Psoas muscle (tissue), 8 donors: ENCODE measurements around the gene HOXA1. TPM values are rescaled to one million over a fixed set of nuclear protein-coding genes. Genes with fewer than 3 reads are reported as not detected.

Experiments
- ATAC-seq, 4 donors: fragments of 200-7000 bp; cut with Tn5 transposase; one replicate each; pipeline ENCODE4 v1.9.1; 2020; ENCODE audit warnings: moderate library complexity in 3 of 4, mild to moderate bottlenecking in 2 of 4
- DNase-seq, 2 donors: peaks; one replicate each; pipeline ENCODE4 v3.0.0-alpha.2; 2020
- H3K27ac ChIP-seq: fragments of 200-600 bp; one replicate; pipeline ENCODE4 v1.8.0; 2022
- H3K27me3 ChIP-seq, 3 donors: fragments of 200-600 bp in 1 of 3; one replicate each; pipeline versions ENCODE4 v1.6.1 to v1.8.0; 2013 to 2022; ENCODE audit warnings: low read length in 2 of 3, mild to moderate bottlenecking in 2 of 3, moderate library complexity in 1 of 3; ENCODE audit not compliant: insufficient read depth in 3 of 3
- H3K36me3 ChIP-seq, 2 donors: fragments of 200-600 bp in 1 of 2; one replicate each; pipeline versions ENCODE4 v1.6.1 to v1.8.0; 2013 to 2022; ENCODE audit warnings: low read depth in 1 of 2, mild to moderate bottlenecking in 1 of 2, moderate library complexity in 1 of 2; ENCODE audit not compliant: insufficient read depth in 1 of 2
- H3K4me1 ChIP-seq: fragments of 200-600 bp; one replicate; pipeline ENCODE4 v1.8.0; 2022
- H3K4me3 ChIP-seq: fragments of 200-600 bp; one replicate; pipeline ENCODE4 v1.8.0; 2022; ENCODE audit warnings: mild to moderate bottlenecking
- H3K9me3 ChIP-seq: fragments of 200-600 bp; one replicate; pipeline ENCODE4 v1.8.0; 2022
- WGBS, 3 donors: extraction: QIAGEN DNeasy Blood & Tissue Kit; methylation state at CpG; one replicate each; pipeline versions ENCODE4 v1.1.6 to v1.1.7; 2013; 5-methylcytosine and 5-hydroxymethylcytosine counted together
- intact Hi-C, 2 donors: fragments of 100-400 bp; cut with DNase I; formaldehyde crosslinking; loops; one replicate each; pipeline versions ENCODE4 v1.11.0 to v1.14.2; 2022
- polyA plus RNA-seq, 3 donors: library from polyadenylated mRNA; stranded (reverse); fragments of 200-250 nt; gene quantifications; one replicate each; pipeline ENCODE4 v1.2.3, GENCODE V29; 2013
- total RNA-seq, 4 donors: library from RNA; stranded (reverse); fragmentation: NEBNext Ultra II Directional in 2 of 4; extraction: Animal tissue kit (Norgen Biotek cat#: 25700) in 2 of 4; gene quantifications; one replicate each; pipeline versions ENCODE4 v1.2.1 to v1.2.4, GENCODE V29; 2021 to 2023
- TF ChIP-seq, protein P1 (sequence below): fragments of 200-600 bp; IDR thresholded peaks from one replicate; pipeline ENCODE4 v1.8.0; 2022; ENCODE audit warnings: antibody characterized with exemption
- donor health status: healthy with polysubstance abuse.
- donor health status: DM: no; HTN: no; CAD: no; lungs with moderate emphysema.
- donor health status: Bipolar disorder and iron deficiency.
- donor health status: healthy.
- donor health status: DM: yes; HTN: yes; CAD: no.
- donor health status: DM: no; HTN: no; CAD: no.
- donor health status: DM: no; HTN: no; CAD: no.
- donor health status: DM: yes; HTN: yes; CAD: no.

Gene HOXA1
- total and polyA plus RNA-seq, 7 donors, result 0.03 to 0.22 (median 0.21) TPM; not detected in 2

DNA sequence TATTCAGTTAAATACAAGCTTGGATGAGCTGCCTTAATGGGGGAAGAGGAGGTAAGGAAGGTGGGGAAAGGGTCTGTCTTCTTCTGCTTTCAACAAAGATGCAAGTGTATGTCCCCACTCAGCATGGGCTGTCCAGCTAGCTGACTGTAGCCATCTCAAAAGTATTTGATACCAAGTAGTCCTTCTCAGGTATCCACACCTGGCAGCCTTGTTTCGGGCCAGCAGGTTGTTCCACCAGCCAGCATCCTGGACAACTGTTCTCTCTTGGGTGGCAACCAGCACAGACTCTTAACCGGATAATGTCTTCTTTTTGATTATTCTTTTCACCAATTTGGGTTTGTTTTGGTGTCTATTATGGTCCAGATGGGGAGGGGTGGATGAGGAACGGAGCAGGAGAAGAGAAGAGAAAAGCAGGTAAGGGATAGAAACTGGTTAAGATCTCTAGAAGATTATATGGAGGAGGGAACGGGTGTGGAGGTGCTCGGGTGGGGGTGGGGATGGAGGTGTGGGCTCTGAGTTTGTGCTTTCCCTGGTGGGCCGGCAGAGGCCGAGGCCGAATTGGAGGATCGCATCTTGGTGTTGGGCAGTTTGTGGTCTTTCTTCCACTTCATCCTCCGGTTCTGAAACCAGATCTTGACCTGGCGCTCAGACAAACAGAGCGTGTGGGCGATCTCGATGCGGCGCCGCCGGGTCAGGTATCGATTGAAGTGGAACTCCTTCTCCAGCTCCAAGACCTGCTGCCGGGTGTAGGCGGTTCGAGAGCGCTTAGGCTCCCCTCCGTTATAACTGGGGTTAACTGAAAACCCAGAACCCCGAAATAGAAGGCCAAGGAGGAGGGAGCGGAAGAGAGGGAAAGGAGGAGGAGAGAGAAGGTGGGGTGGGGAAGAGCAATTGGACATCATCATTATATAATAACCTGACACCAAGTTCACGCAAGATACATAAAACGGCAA lies 33.3 kb upstream of the HOXA1 start:
- DNase-seq (peak in 1 of 2 donors; percentile 52), ATAC-seq (no peak)
- peak overlapping the region; percentile 92 for H3K4me3 ChIP-seq
- intact Hi-C loops, result no loop called here
- TF ChIP-seq, protein P1, sequence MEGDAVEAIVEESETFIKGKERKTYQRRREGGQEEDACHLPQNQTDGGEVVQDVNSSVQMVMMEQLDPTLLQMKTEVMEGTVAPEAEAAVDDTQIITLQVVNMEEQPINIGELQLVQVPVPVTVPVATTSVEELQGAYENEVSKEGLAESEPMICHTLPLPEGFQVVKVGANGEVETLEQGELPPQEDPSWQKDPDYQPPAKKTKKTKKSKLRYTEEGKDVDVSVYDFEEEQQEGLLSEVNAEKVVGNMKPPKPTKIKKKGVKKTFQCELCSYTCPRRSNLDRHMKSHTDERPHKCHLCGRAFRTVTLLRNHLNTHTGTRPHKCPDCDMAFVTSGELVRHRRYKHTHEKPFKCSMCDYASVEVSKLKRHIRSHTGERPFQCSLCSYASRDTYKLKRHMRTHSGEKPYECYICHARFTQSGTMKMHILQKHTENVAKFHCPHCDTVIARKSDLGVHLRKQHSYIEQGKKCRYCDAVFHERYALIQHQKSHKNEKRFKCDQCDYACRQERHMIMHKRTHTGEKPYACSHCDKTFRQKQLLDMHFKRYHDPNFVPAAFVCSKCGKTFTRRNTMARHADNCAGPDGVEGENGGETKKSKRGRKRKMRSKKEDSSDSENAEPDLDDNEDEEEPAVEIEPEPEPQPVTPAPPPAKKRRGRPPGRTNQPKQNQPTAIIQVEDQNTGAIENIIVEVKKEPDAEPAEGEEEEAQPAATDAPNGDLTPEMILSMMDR, result no peak
- peaks cover 68% of the 10 kb centered on the region for H3K4me1 ChIP-seq
- no peaks in the 10 kb centered on the region for H3K9me3 ChIP-seq
- H3K27ac ChIP-seq, result peak overlapping the region; percentile 94
- 29 to 55% (median 34%) methylated on average over 28 of the region's 28 CpGs for WGBS, 3 donors
- peaks cover 0 to 5% of the 10 kb centered on the region in 2 donors for H3K36me3 ChIP-seq
- H3K27me3 ChIP-seq, result no peaks in the 10 kb centered on the region

- no peak overlapping the region for H3K4me3 ChIP-seq
- TF ChIP-seq, protein P1, result no peak
- intact Hi-C loops, result no loop called here
Observed at GRCh38 chr7:27128034-27128433, 32.2 kb upstream of the HOXA1 start.

GRCh38 chr7:27126596-27127327 lies 31.0 kb upstream of the HOXA1 start:
- H3K4me1 ChIP-seq, result peaks cover 52% of the 10 kb centered on the region
- TF ChIP-seq, protein P1, result no peak
- H3K27ac ChIP-seq, result no peak overlapping the region
- no peaks in the 10 kb centered on the region for H3K27me3 ChIP-seq
- 40 to 49% (median 41%) methylated on average over 3 of the region's 3 CpGs for WGBS, 3 donors
- ATAC-seq, result no peak
- DNase-seq, result no peak
- H3K36me3 ChIP-seq, result peaks cover 0 to 12% of the 10 kb centered on the region in 2 donors
- no peak overlapping the region for H3K4me3 ChIP-seq
- intact Hi-C loops, result no loop called here
- no peaks in the 10 kb centered on the region for H3K9me3 ChIP-seq

More at GRCh38 chr7:27128034-27128433, 32.2 kb upstream of the HOXA1 start:
- H3K27me3 ChIP-seq, result no peaks in the 10 kb centered on the region
- peak in 3 of 4 donors; percentile 59 to 63 (median 60) for ATAC-seq
- DNase-seq, result no peak
- 13 to 15% (median 13%) methylated on average over 2 of the region's 2 CpGs for WGBS, 3 donors
- H3K9me3 ChIP-seq, result no peaks in the 10 kb centered on the region
- H3K36me3 ChIP-seq, result peaks cover 0 to 5% of the 10 kb centered on the region in 2 donors
- H3K27ac ChIP-seq, result peak overlapping the region; percentile 94
- H3K4me1 ChIP-seq, result peaks cover 57% of the 10 kb centered on the region

- Histone ChIP-seq H3K27ac (peak overlapping the region; percentile 16), H3K4me1 (peaks cover 51% of the 10 kb centered on the region), H3K27me3 (no peaks in the 10 kb centered on the region), H3K9me3 (no peaks in the 10 kb centered on the region), H3K4me3 (no peak overlapping the region), H3K36me3 (peaks cover 0 to 14% of the 10 kb centered on the region in 2 donors)
- ATAC-seq, result no peak
- TF ChIP-seq, protein P1, result no peak
- DNase-seq, result no peak
- 38 to 53% (median 42%) methylated on average over 5 of the region's 5 CpGs for WGBS, 3 donors
- intact Hi-C loops, result no loop called here
Observed at GRCh38 chr7:27125986-27126394, 30.2 kb upstream of the HOXA1 start.
